ENCODE measurements around the gene STX16.

Gene STX16

GRCh38 chr20:58676161-58676560, 25.1 kb downstream of the STX16 start:
- no peak for DNase-seq
- TF ChIP-seq GATA1 (IDR thresholded peaks at IDR 0.05; ENCODE audit: low read depth, low read length) (no peak), POLR2A (IDR thresholded peaks at IDR 0.05; ENCODE audit: low read length) (no peak)

DNA sequence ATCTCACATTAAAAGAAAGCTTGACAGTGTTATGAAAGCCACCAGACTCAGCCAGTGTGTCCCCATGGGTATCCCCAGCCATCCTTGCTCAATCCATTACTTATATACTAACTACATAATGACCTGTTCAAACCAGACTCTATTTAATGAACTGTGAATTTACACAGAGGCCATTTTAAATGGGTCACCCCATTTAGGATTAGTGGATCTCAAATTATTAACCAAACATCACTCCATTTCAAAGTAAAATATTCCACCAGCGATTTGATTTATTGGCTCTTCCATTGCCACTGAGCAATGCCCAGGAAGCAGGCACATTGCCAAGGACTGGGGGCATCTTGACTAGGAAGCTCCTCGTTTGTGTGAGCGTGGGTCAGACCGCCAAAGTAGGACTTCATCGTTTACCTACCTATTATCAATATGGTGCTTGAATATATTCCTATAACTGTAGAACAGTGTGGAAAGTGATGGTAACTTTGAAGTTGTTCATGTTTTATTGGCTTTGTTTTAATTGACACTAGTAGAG, 26.1 kb downstream of the STX16 start:
- DNase-seq: no peak
- no peak for TF ChIP-seq POLR2A (IDR thresholded peaks at IDR 0.05; ENCODE audit: low read length)
- no peak for TF ChIP-seq GATA1 (IDR thresholded peaks at IDR 0.05; ENCODE audit: low read depth, low read length)

DNA sequence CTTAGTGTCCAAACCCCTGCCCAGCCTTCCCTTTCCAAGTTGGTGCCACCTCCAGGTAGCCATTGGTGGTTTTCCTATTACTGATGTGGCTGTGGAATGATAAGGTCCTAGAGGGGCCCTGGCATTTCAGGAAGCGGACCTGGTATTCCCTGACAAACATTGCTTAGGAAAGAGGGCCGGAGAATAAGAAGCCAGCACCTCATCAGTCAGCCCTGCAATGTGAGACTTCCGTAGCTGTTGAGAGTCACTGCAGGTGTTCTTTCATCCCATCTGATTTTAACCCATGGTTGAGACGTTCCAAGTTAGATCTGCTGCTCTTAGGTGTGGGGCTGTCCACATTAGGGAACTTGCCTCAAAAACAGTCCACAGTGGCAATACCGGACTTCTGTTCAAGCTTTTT, 26.7 kb downstream of the STX16 start:
- DNase-seq: no peak
- TF ChIP-seq GATA1 (IDR thresholded peaks at IDR 0.05; ENCODE audit: low read depth, low read length) (no peak), POLR2A (IDR thresholded peaks at IDR 0.05; ENCODE audit: low read length) (no peak)

DNA sequence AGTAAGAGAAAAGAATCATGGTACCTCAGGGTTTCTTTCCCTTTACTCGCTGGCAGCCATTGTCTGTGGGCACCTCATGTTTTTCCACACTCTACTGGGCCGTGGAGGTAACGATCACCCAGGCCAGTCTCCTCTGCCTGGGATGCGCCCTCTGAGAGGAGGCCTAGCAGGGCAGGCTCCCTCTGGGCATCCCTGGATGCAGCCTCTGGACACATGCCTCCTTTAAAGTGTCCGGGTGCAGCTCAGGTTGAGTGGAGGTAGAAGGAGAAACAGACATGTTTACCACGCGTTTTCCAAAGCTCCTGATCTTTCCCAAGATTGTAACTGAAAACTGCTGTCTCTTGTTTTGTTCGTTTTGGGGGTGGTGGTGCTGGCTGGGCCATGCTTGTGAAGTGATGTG, 27.7 kb downstream of the STX16 start:
- no peak for DNase-seq
- TF ChIP-seq POLR2A (IDR thresholded peaks at IDR 0.05; ENCODE audit: low read length) (no peak), GATA1 (IDR thresholded peaks at IDR 0.05; ENCODE audit: low read depth, low read length) (no peak)

GRCh38 chr20:58682656-58683531, 31.8 kb downstream of the STX16 start:
- no peak for TF ChIP-seq GATA1 (IDR thresholded peaks at IDR 0.05; ENCODE audit: low read depth, low read length)
- no peak for TF ChIP-seq POLR2A (IDR thresholded peaks at IDR 0.05; ENCODE audit: low read length)
- DNase-seq: no peak

DNA sequence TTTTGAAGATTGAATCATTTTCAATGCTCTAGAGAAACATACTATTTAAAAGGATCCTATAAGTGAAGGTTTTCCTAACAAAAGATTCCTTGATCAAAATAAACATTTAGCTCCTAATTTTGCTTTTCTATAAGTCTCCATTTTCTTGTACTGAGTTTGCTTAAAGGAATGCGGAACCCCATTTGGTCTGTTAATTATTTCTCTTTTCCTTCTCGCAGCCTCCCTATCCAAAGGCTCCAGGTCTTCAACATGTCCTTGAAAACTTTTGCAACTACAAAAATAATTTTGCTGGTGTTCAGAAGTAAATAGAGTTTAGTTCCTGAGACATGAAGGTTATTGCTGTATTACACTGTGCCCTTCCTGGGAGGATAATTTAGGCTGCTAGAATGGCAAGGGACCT, 33.2 kb downstream of the STX16 start:
- DNase-seq: no peak
- TF ChIP-seq GATA1 (IDR thresholded peaks at IDR 0.05; ENCODE audit: low read depth, low read length): no peak
- no peak for TF ChIP-seq POLR2A (IDR thresholded peaks at IDR 0.05; ENCODE audit: low read length)

DNA sequence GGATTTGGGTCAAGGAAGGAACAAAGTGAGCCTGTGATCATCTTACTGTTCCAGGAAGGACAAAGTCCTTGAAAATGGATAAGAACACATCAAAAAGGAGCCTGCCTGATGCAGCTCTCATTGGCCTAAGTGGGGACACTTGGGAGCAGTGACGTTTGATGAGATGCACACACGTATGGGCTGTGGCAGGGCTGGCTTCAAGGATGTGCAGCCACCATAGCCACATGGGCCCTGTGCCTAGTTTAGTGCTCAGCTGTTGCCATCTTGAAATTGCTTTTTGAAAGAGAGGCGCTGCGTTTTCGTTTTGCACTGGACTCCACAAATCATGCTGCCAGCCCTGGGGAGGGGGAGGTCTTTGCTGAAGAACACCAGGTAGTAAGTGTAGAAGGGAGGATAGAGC, 34.9 kb downstream of the STX16 start:
- no peak for TF ChIP-seq POLR2A (IDR thresholded peaks at IDR 0.05; ENCODE audit: low read length)
- TF ChIP-seq GATA1 (IDR thresholded peaks at IDR 0.05; ENCODE audit: low read depth, low read length): no peak
- DNase-seq: no peak

DNA sequence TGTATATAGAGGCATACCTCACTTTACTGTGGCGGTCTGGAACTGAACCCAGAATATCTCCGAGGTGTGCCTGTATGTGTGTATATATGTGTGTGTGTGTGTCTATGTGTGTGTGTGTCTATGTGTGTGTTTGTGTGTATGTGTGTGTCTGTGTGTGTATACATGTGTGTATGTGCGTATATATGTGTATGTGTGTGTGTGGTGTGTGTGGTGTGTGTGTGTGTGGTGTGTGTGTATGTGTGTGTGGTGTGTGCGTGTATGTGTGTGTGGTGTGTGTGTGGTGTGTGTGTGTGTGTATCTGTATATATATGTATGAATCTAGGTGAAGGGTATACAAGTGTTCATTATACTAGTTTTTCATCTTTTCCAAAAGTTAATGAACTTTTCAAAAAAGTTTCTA, 37.3 kb downstream of the STX16 start:
- TF ChIP-seq GATA1 (IDR thresholded peaks at IDR 0.05; ENCODE audit: low read depth, low read length) (no peak), POLR2A (IDR thresholded peaks at IDR 0.05; ENCODE audit: low read length) (no peak)
- DNase-seq: no peak

DNA sequence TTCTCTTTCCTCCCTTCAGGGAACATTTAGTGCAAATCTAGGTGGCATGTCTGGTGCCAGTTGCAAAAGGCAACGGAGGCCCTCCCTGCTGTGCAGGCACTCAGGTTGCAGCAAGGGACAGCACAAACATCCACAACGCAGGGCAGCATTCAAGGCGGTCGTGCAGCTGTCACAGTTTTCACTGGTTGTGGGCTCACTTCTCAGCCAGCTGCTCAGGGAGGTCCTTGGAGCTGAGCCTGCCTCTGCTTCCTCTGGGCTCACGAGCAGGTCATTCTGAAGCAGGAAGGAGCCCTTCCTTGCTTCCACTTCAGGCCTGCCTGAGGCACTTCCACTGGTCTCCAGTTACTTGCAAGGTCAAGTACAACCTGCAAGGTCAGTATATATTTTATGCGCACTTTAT, 37.8 kb downstream of the STX16 start:
- DNase-seq: no peak
- TF ChIP-seq GATA1 (IDR thresholded peaks at IDR 0.05; ENCODE audit: low read depth, low read length) (no peak), POLR2A (IDR thresholded peaks at IDR 0.05; ENCODE audit: low read length) (no peak)

DNA sequence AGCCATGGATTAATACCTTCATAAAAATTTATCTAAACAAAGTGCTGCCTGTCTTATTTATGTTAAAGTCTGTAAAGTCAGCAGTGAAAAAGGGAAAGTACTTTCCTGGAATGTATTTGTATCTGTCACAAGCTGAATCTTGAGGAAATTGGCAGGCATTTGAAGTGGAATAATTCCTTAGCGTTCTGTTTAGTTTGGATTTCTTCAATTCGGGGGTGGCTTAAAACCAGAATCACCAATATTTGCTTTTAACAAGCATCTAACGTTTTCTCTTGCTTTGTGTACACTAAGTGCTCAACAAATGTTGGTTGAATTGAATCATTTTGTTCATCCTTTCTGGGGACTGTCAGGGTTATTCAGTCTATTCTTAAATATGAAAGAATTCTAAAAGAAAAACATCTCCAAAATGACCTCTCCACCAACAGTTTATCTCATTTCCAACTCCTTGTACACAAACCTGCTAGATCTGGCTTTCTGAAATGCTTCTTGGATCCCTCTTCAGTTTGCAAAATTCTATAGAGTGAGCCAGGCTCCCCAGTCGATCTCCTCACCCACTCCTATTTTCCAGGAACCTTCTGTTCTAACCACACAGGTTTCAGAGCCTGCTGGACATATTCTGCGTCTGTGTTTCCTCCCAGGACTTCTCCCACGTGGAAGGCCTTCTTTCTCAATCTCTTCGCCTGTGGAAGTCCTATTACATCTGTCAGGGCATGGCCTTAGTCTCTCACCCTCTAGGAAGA, 39.5 kb downstream of the STX16 start:
- no peak for DNase-seq
- no peak for TF ChIP-seq GATA1 (IDR thresholded peaks at IDR 0.05; ENCODE audit: low read depth, low read length)
- no peak for TF ChIP-seq POLR2A (IDR thresholded peaks at IDR 0.05; ENCODE audit: low read length)

GRCh38 chr20:58691773-58692578, 40.9 kb downstream of the STX16 start:
- no peak for DNase-seq
- TF ChIP-seq GATA1 (IDR thresholded peaks at IDR 0.05; ENCODE audit: low read depth, low read length): no peak
- TF ChIP-seq POLR2A (IDR thresholded peaks at IDR 0.05; ENCODE audit: low read length): no peak

GRCh38 chr20:58692579-58693225, 41.6 kb downstream of the STX16 start, which contains the start of gene NPEPL1:
NPEPL1 (plus strand) TSS chr20:58692800; CDS start chr20:58692901, 101 bp downstream.
- peak; percentile 87 to 89 for DNase-seq

More at GRCh38 chr20:58692579-58693225, 41.6 kb downstream of the STX16 start, which contains the start of gene NPEPL1:
- TF ChIP-seq POLR2A (IDR thresholded peaks at IDR 0.05; ENCODE audit: low read length) (no peak), GATA1 (IDR thresholded peaks at IDR 0.05; ENCODE audit: low read depth, low read length) (no peak)
